RWPE2 (cell line): ENCODE measurements around the gene FAM216B.

Experiments used
- ATAC-seq: fragments of 200-7000 bp; cut with Tn5 transposase; 3 replicates; pipeline ENCODE4 v1.9.1; 2021; ENCODE audit warnings: low read depth
- DNase-seq: peaks from one replicate; pipeline ENCODE4 v3.0.0-alpha.2; 2020; ENCODE audit warnings: low spot score
- H3K27ac ChIP-seq: fragments of 450-650 bp; 2 replicates; pipeline ENCODE4 v1.5.1; 2017; ENCODE audit warnings: mild to moderate bottlenecking; ENCODE audit not compliant: poor library complexity, severe bottlenecking
- H3K27me3 ChIP-seq: fragments of 250-450 bp; sonication (Bioruptor Pico); 2 replicates; pipeline ENCODE4 v1.5.1; 2021; ENCODE audit warnings: mild to moderate bottlenecking, moderate library complexity; ENCODE audit not compliant: insufficient read depth, poor library complexity, severe bottlenecking
- H3K36me3 ChIP-seq: fragments of 250-450 bp; sonication (Bioruptor Pico); 2 replicates; pipeline ENCODE4 v1.5.1; 2020; ENCODE audit warnings: low read depth, mild to moderate bottlenecking, moderate library complexity
- H3K4me1 ChIP-seq: fragments of 250-450 bp; sonication (Bioruptor Pico); 2 replicates; pipeline ENCODE4 v1.5.1; 2021; ENCODE audit warnings: mild to moderate bottlenecking, moderate library complexity; ENCODE audit not compliant: insufficient read depth, poor library complexity, severe bottlenecking
- H3K4me3 ChIP-seq: fragments of 250-450 bp; sonication (Bioruptor Pico); 2 replicates; pipeline ENCODE4 v1.5.1; 2021; ENCODE audit warnings: mild to moderate bottlenecking, moderate library complexity; ENCODE audit not compliant: severe bottlenecking
- H3K9me3 ChIP-seq: fragments of 250-450 bp; sonication (Bioruptor Pico); 2 replicates; pipeline ENCODE4 v1.5.1; 2021; ENCODE audit warnings: mild to moderate bottlenecking, moderate library complexity; ENCODE audit not compliant: severe bottlenecking
- CTCF ChIP-seq: fragments of 450-650 bp; IDR thresholded peaks from one replicate; pipeline ENCODE4 v1.5.1; 2017; ENCODE audit warnings: mild to moderate bottlenecking, moderate library complexity; ENCODE audit not compliant: poor library complexity, severe bottlenecking

The FAM216B gene

GRCh38 chr13:42796747-42797356 lies 15.5 kb downstream of the FAM216B start:
- ATAC-seq = no peak
- no peak for DNase-seq
- H3K27me3 ChIP-seq = no peaks in the 10 kb centered on the region
- no peak overlapping the region for H3K27ac ChIP-seq
- no peaks in the 10 kb centered on the region for H3K36me3 ChIP-seq
- no peaks in the 10 kb centered on the region for H3K4me1 ChIP-seq
- TF ChIP-seq CTCF = no peak
- no peaks in the 10 kb centered on the region for H3K9me3 ChIP-seq
- no peak overlapping the region for H3K4me3 ChIP-seq

GRCh38 chr13:42798118-42798517 lies 16.7 kb downstream of the FAM216B start:
- TF ChIP-seq CTCF = no peak
- no peak for ATAC-seq
- H3K27me3 ChIP-seq = no peaks in the 10 kb centered on the region

GRCh38 chr13:42800109-42800643 lies 18.8 kb downstream of the FAM216B start:
- Histone ChIP-seq H3K4me3 (no peak overlapping the region), H3K27me3 (no peaks in the 10 kb centered on the region), H3K9me3 (no peaks in the 10 kb centered on the region), H3K36me3 (no peaks in the 10 kb centered on the region), H3K27ac (no peak overlapping the region), H3K4me1 (no peaks in the 10 kb centered on the region)
- ATAC-seq (no peak), DNase-seq (no peak)
- TF ChIP-seq CTCF = no peak

More at GRCh38 chr13:42798118-42798517, 16.7 kb downstream of the FAM216B start:
- H3K27ac ChIP-seq = no peak overlapping the region
- H3K36me3 ChIP-seq = no peaks in the 10 kb centered on the region
- H3K9me3 ChIP-seq = no peaks in the 10 kb centered on the region
- DNase-seq = no peak
- no peaks in the 10 kb centered on the region for H3K4me1 ChIP-seq
- no peak overlapping the region for H3K4me3 ChIP-seq

- H3K4me3 ChIP-seq = no peak overlapping the region
- TF ChIP-seq CTCF = no peak
- no peak for ATAC-seq
- H3K36me3 ChIP-seq = no peaks in the 10 kb centered on the region
- no peak overlapping the region for H3K27ac ChIP-seq
- DNase-seq = no peak
- H3K9me3 ChIP-seq = no peaks in the 10 kb centered on the region
- H3K27me3 ChIP-seq = no peaks in the 10 kb centered on the region
- peaks cover 10% of the 10 kb centered on the region for H3K4me1 ChIP-seq
These were observed 22.3 kb downstream of the FAM216B start for GRCh38 chr13:42803563-42804204.
